ENCODE measurements around the gene SLITRK6.
"Not testable (repeated sequence)": the region's sequence is repeated elsewhere in the genome, so short reads cannot be mapped to it uniquely, and the experiment has no call there.

Gene SLITRK6

GRCh38 chr13:85799097-85799582, at the start of gene SLITRK6:
SLITRK6 (minus strand) TSS chr13:85799419; CDS start chr13:85796508, 2,911 bp downstream.
- no peak for DNase-seq

GRCh38 chr13:85847012-85847411, 47.8 kb upstream of the SLITRK6 start:
- DNase-seq, result no peak

- DNase-seq, result no peak
These were observed 42.2 kb upstream of the SLITRK6 start for GRCh38 chr13:85841427-85841826.

GRCh38 chr13:85833921-85834320, 34.7 kb upstream of the SLITRK6 start:
- DNase-seq, result no peak

GRCh38 chr13:85828094-85828684, 29.0 kb upstream of the SLITRK6 start:
- no peak for DNase-seq

GRCh38 chr13:85825454-85825853, 26.2 kb upstream of the SLITRK6 start:
- no peak for DNase-seq

GRCh38 chr13:85823832-85824231, 24.6 kb upstream of the SLITRK6 start:
- DNase-seq, result no peak

- no peak for DNase-seq
These were observed 20.3 kb upstream of the SLITRK6 start for GRCh38 chr13:85819513-85819912.

- peak; percentile 7 for DNase-seq
These were observed 17.2 kb upstream of the SLITRK6 start for GRCh38 chr13:85816413-85816812.

GRCh38 chr13:85812282-85812681, 13.1 kb upstream of the SLITRK6 start:
- no peak for DNase-seq

GRCh38 chr13:85808811-85809210, 9.6 kb upstream of the SLITRK6 start:
- no peak for DNase-seq

- peak; percentile 18 for DNase-seq
These were observed 7.4 kb upstream of the SLITRK6 start for GRCh38 chr13:85806553-85807175.

- no peak for DNase-seq
These were observed 663 bp downstream of the SLITRK6 start for GRCh38 chr13:85798556-85798955.

GRCh38 chr13:85797311-85797710, 1.9 kb downstream of the SLITRK6 start:
- DNase-seq, result no peak

- DNase-seq, result no peak
These were observed 14.0 kb downstream of the SLITRK6 start for GRCh38 chr13:85785205-85785604.

GRCh38 chr13:85772367-85772766, 26.9 kb downstream of the SLITRK6 start:
- DNase-seq, result no peak

- DNase-seq, result no peak
These were observed 27.4 kb downstream of the SLITRK6 start for GRCh38 chr13:85771856-85772255.

- DNase-seq, result no peak
These were observed 30.3 kb downstream of the SLITRK6 start for GRCh38 chr13:85768946-85769345.

- no peak for DNase-seq
These were observed 44.1 kb downstream of the SLITRK6 start for GRCh38 chr13:85755123-85755522.

GRCh38 chr13:85743201-85743770, 55.9 kb downstream of the SLITRK6 start:
- DNase-seq, result not testable (repeated sequence)

All from KG1 (cell line).